Measurements from ENCODE around the gene CXCL16.

The CXCL16 gene

DNA sequence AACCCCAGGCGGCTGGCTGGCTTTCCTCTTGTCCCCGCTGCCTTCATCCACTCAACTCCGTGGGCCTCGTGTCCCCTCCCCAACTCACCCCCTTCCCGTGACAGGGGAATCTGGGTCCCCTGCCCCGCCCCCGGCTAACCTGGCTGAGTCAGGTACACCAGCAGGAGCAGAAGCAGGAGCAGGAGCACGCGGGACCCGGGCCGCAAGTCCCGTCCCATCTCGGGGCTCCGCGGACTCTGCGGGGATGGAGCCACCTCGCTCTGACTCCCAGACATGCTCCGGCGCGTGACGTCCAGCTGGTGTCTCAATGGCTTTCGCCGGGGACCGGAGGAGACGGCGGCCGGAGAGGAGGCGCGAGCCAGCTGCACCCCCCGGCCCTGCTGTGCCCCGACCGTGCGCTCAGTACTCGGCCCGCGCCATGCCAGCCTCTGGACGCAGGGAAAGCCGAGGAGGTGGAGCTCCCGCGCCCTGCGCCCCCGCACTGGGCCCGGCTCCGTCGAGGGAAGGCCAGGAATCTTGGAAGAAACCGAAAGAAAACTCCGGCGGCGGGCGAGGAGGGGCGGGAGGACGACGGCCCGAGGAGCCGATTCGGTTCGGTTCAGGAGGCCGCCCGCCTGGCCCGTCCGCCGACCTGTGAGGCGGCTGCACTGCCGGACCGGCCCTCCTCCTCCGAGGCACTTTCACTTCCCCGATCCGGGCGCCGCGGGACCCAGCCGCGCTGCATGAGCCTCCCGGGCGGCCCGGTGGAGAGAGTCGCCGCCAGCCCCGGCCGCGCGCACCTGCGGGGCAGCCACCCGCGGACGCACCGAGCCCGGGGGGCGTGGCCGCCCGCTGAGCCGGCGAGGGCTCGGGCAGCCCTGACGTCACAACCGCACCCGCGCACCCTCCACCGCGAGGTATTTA is at the start of gene CXCL16, which contains the start of gene ZMYND15:
CXCL16 (minus strand) TSS at position 807 of the 903 bp plus-strand sequence; CDS start at position 218, 589 bp downstream.
ZMYND15 (plus strand) TSS at position 712 of the 903 bp plus-strand sequence. CDS start 716 bp downstream, outside the sequence.
- Histone ChIP-seq H3K27me3 (ENCODE audit: insufficient read depth, low read length, poor library complexity, severe bottlenecking) (no peaks in the 10 kb centered on the region), H2AFZ (ENCODE audit: low read length) (no peak within 1 kb of the TSS)

DNA sequence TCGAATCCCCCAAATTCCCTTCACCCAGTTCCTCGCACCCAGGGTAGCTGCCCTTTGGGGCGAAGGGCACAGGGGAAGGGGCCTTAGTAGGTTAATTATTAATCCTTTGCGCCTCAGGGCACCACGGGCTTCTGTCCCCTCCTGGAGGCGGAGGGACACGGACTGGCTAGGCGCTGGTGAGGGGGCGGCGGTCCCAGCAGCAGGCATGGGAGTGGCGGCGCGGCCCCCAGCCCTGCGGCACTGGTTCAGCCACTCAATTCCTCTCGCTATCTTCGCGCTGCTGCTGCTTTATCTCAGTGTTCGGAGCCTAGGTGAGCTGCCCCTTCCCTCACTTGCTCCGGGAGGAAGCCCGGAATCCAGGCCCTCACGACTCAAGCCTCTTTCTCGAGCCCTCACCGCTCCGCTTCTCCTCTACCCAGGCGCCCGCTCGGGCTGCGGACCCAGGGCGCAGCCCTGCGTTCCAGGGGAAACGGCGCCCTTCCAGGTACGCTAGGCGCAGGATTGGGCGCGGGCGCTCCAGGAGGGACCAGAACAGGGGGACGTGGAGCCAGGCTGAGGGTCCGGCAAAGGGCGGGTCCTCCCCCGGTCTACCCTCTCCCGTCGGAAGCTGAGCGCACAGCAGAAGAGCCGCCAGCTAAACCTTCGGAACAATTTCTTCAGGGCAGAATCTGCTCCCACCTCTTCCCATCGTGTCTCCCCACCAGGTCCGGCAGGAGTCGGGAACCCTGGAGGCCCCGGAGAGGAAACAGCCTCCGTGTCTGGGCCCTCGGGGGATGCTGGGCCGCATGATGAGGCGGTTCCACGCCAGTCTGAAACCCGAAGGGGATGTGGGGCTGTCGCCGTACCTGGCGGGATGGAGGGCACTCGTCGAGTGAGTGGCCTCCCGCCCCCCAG is 49.3 kb upstream of the CXCL16 start, which contains the start of gene GLTPD2:
GLTPD2 (plus strand) TSS at position 158 of the 894 bp plus-strand sequence; CDS start at position 206, 48 bp downstream.
- Histone ChIP-seq H3K79me2 (ENCODE audit: insufficient read depth, low read length) (no peaks in the 10 kb centered on the region), H4K20me1 (ENCODE audit: insufficient read depth, low read length, poor library complexity, severe bottlenecking) (no peaks in the 10 kb centered on the region), H3K9me2 (replicated peaks; ENCODE audit: low read depth, low read length) (no peaks in the 10 kb centered on the region), H3K4me2 (ENCODE audit: low read depth, low read length, poor library complexity, severe bottlenecking) (peak within 1 kb of the TSS; percentile 85), H3K4me1 (ENCODE audit: insufficient read depth, low read length, poor library complexity, severe bottlenecking) (peaks cover 10% of the 10 kb centered on the region), H2AFZ (ENCODE audit: low read length) (peak within 1 kb of the TSS; percentile 84; the same call in 1 of the 2 replicates), H3F3A (ENCODE audit: low read depth) (peaks cover 4% of the 10 kb centered on the region; the same call in 1 of the 2 replicates), H3K4me3 (ENCODE audit: low read length, poor library complexity, severe bottlenecking) (peak within 1 kb of the TSS; percentile 72), H3K9me3 (ENCODE audit: insufficient read depth, low read depth, low read length) (no peaks in the 10 kb centered on the region), H3K9ac (ENCODE audit: low read depth, low read length, poor library complexity, severe bottlenecking) (peak within 1 kb of the TSS; percentile 69), H3K27me3 (ENCODE audit: insufficient read depth, low read length, poor library complexity, severe bottlenecking) (no peaks in the 10 kb centered on the region), H3K36me3 (ENCODE audit: insufficient read depth, low read length) (no peaks in the 10 kb centered on the region)
- TF ChIP-seq EZH2phosphoT487 (IDR thresholded peaks at IDR 0.05; ENCODE audit: borderline replicate concordance), result no peak
- TF ChIP-seq CTCF (conservative IDR thresholded peaks at IDR 0.05; ENCODE audit: low read length), result no peak

More for the DNA sequence above, at the start of gene CXCL16, which contains the start of gene ZMYND15:
- Histone ChIP-seq H3K9me3 (ENCODE audit: insufficient read depth, low read depth, low read length) (no peaks in the 10 kb centered on the region), H3F3A (ENCODE audit: low read depth) (no peaks in the 10 kb centered on the region), H3K4me2 (ENCODE audit: low read depth, low read length, poor library complexity, severe bottlenecking) (no peak within 1 kb of the TSS), H3K36me3 (ENCODE audit: insufficient read depth, low read length) (no peaks in the 10 kb centered on the region), H4K20me1 (ENCODE audit: insufficient read depth, low read length, poor library complexity, severe bottlenecking) (no peaks in the 10 kb centered on the region), H3K79me2 (ENCODE audit: insufficient read depth, low read length) (no peaks in the 10 kb centered on the region), H3K9ac (ENCODE audit: low read depth, low read length, poor library complexity, severe bottlenecking) (no peak within 1 kb of the TSS), H3K9me2 (replicated peaks; ENCODE audit: low read depth, low read length) (no peaks in the 10 kb centered on the region), H3K4me1 (ENCODE audit: insufficient read depth, low read length, poor library complexity, severe bottlenecking) (no peaks in the 10 kb centered on the region), H3K4me3 (ENCODE audit: low read length, poor library complexity, severe bottlenecking) (no peak within 1 kb of the TSS)
- TF ChIP-seq CTCF (conservative IDR thresholded peaks at IDR 0.05; ENCODE audit: low read length) (no peak), EZH2phosphoT487 (IDR thresholded peaks at IDR 0.05; ENCODE audit: borderline replicate concordance) (no peak)

DNA sequence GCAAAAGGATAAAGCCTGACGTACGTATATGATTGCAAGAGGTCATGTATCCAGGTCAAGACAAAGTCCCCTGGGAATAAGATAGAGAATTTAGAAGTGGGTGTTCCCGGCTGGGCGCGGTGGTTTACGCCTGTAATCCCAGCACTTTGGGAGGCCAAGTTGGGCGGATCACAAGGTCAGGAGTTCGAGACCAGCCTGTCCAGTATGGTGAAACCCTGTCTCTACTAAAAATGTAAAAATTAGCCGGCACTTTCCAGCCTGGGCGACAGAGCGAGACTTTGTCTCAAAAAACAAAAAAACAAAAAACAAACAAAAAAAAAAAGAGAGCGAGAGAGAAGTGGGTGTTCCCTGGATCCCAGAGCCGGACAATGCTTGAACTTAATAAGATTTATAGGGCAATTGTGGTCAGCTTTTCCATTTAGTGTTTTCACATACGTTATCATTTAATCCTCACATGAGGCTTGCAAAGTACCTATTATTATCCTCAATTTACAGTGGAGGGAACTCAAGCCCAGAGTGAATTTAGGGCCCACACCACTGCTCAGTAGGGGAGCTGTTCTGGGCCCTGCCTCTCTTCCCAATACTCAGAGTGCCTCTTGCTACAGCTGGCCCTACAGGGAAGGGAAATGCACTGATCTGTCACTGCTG is 48.6 kb upstream of the CXCL16 start:
- Histone ChIP-seq H3K36me3 (ENCODE audit: insufficient read depth, low read length) (no peaks in the 10 kb centered on the region), H3K4me1 (ENCODE audit: insufficient read depth, low read length, poor library complexity, severe bottlenecking) (peaks cover 10% of the 10 kb centered on the region), H3K4me3 (ENCODE audit: low read length, poor library complexity, severe bottlenecking) (no peak overlapping the region), H3F3A (ENCODE audit: low read depth) (peaks cover 4% of the 10 kb centered on the region; the same call in 1 of the 2 replicates), H3K4me2 (ENCODE audit: low read depth, low read length, poor library complexity, severe bottlenecking) (no peak overlapping the region), H3K9ac (ENCODE audit: low read depth, low read length, poor library complexity, severe bottlenecking) (no peak overlapping the region), H3K79me2 (ENCODE audit: insufficient read depth, low read length) (no peaks in the 10 kb centered on the region), H4K20me1 (ENCODE audit: insufficient read depth, low read length, poor library complexity, severe bottlenecking) (no peaks in the 10 kb centered on the region), H3K27me3 (ENCODE audit: insufficient read depth, low read length, poor library complexity, severe bottlenecking) (no peaks in the 10 kb centered on the region), H3K9me3 (ENCODE audit: insufficient read depth, low read depth, low read length) (no peaks in the 10 kb centered on the region), H3K9me2 (replicated peaks; ENCODE audit: low read depth, low read length) (no peaks in the 10 kb centered on the region), H2AFZ (ENCODE audit: low read length) (no peak overlapping the region)
- TF ChIP-seq EZH2phosphoT487 (IDR thresholded peaks at IDR 0.05; ENCODE audit: borderline replicate concordance) (no peak), CTCF (conservative IDR thresholded peaks at IDR 0.05; ENCODE audit: low read length) (no peak)

All from Loucy (cell line).